Measurements from ENCODE around the gene SMARCA2.

The SMARCA2 gene

GRCh38 chr9:2093920-2094597 is 78.9 kb downstream of the SMARCA2 start:
- DNase-seq (ENCODE audit: low read depth), result no peak

- no peak for DNase-seq (ENCODE audit: low read depth)
Measured at GRCh38 chr9:2096376-2096970, 81.3 kb downstream of the SMARCA2 start.

GRCh38 chr9:2106666-2107065 is 91.5 kb downstream of the SMARCA2 start:
- DNase-seq (ENCODE audit: low read depth), result no peak

- no peak for DNase-seq (ENCODE audit: low read depth)
Measured at GRCh38 chr9:2107906-2108451, 92.8 kb downstream of the SMARCA2 start.

- no peak for DNase-seq (ENCODE audit: low read depth)
Measured at GRCh38 chr9:2109069-2109650, 94.0 kb downstream of the SMARCA2 start.

GRCh38 chr9:2110036-2110435 is 94.9 kb downstream of the SMARCA2 start:
- no peak for DNase-seq (ENCODE audit: low read depth)

GRCh38 chr9:2116073-2116472 is 100.9 kb downstream of the SMARCA2 start:
- DNase-seq (ENCODE audit: low read depth), result no peak

- DNase-seq (ENCODE audit: low read depth), result no peak
Measured at GRCh38 chr9:2117527-2117926, 102.4 kb downstream of the SMARCA2 start.

GRCh38 chr9:2119566-2119965 is 104.4 kb downstream of the SMARCA2 start:
- no peak for DNase-seq (ENCODE audit: low read depth)

- DNase-seq (ENCODE audit: low read depth), result peak; percentile 25
Measured at GRCh38 chr9:2120926-2121689, 106.0 kb downstream of the SMARCA2 start.

- no peak for DNase-seq (ENCODE audit: low read depth)
Measured at GRCh38 chr9:2122299-2122698, 107.2 kb downstream of the SMARCA2 start.

- no peak for DNase-seq (ENCODE audit: low read depth)
Measured at GRCh38 chr9:2125906-2126305, 110.8 kb downstream of the SMARCA2 start.

GRCh38 chr9:2126331-2126803 is 111.2 kb downstream of the SMARCA2 start:
- DNase-seq (ENCODE audit: low read depth), result no peak

GRCh38 chr9:2127486-2127885 is 112.3 kb downstream of the SMARCA2 start:
- no peak for DNase-seq (ENCODE audit: low read depth)

- DNase-seq (ENCODE audit: low read depth), result no peak
Measured at GRCh38 chr9:2128141-2128540, 113.0 kb downstream of the SMARCA2 start.

GRCh38 chr9:2128618-2129017 is 113.5 kb downstream of the SMARCA2 start:
- DNase-seq (ENCODE audit: low read depth), result no peak

- no peak for DNase-seq (ENCODE audit: low read depth)
Measured at GRCh38 chr9:2130941-2131340, 115.8 kb downstream of the SMARCA2 start.

GRCh38 chr9:2132484-2133082 is 117.4 kb downstream of the SMARCA2 start:
- peak; percentile 16 for DNase-seq (ENCODE audit: low read depth)

GRCh38 chr9:2134391-2134790 is 119.2 kb downstream of the SMARCA2 start:
- no peak for DNase-seq (ENCODE audit: low read depth)

GRCh38 chr9:2138646-2139045 is 123.5 kb downstream of the SMARCA2 start:
- no peak for DNase-seq (ENCODE audit: low read depth)

- no peak for DNase-seq (ENCODE audit: low read depth)
Measured at GRCh38 chr9:2140600-2141223, 125.6 kb downstream of the SMARCA2 start.

- DNase-seq (ENCODE audit: low read depth), result no peak
Measured at GRCh38 chr9:2142212-2142611, 127.1 kb downstream of the SMARCA2 start.
